Lower lobe of right lung (tissue), 2 donors: Measurements from ENCODE around the gene ZNF488. TPM values are rescaled to one million over a fixed set of nuclear protein-coding genes. Genes with fewer than 3 reads are reported as not detected.

Experiments
- ATAC-seq, 2 donors: fragments of 200-7000 bp; cut with Tn5 transposase; one replicate each; pipeline ENCODE4 v1.9.1; 2020 to 2022; ENCODE audit warnings: mild to moderate bottlenecking in 2 of 2, moderate library complexity in 2 of 2
- DNase-seq: peaks from one replicate; pipeline ENCODE4 v3.0.0-alpha.2; 2020
- H3K27ac ChIP-seq: fragments of 200-600 bp; one replicate; pipeline ENCODE4 v1.8.0; 2022
- H3K27me3 ChIP-seq: fragments of 200-600 bp; one replicate; pipeline ENCODE4 v1.8.0; 2022; ENCODE audit warnings: low read depth
- H3K36me3 ChIP-seq: fragments of 200-600 bp; one replicate; pipeline ENCODE4 v1.8.0; 2022; ENCODE audit warnings: mild to moderate bottlenecking
- H3K4me1 ChIP-seq: fragments of 200-600 bp; one replicate; pipeline ENCODE4 v1.8.0; 2022
- H3K4me3 ChIP-seq: fragments of 200-600 bp; one replicate; pipeline ENCODE4 v1.8.0; 2022; ENCODE audit warnings: mild to moderate bottlenecking
- H3K9me3 ChIP-seq: fragments of 200-600 bp; one replicate; pipeline ENCODE4 v1.8.0; 2022
- CTCF ChIP-seq: fragments of 200-600 bp; IDR thresholded peaks from one replicate; pipeline ENCODE4 v1.8.0; 2022; ENCODE audit warnings: antibody characterized with exemption, mild to moderate bottlenecking
- intact Hi-C: fragments of 100-400 bp; cut with DNase I; formaldehyde crosslinking; loops from one replicate; pipeline ENCODE4 v1.11.0; 2022
- total RNA-seq: library from RNA; stranded (reverse); fragmentation: NEBNext Ultra II Directional; extraction: Animal tissue kit (Norgen Biotek cat#: 25700); gene quantifications from one replicate; pipeline ENCODE4 v1.2.1, GENCODE V29; 2021
- donor health status: DM: no; HTN: yes; CAD: no; lungs with severe emphysema.

ZNF488 gene
- total RNA-seq, 1 donor from 2014 or later, result 0.38 TPM

GRCh38 chr10:47350671-47351640 is 33.1 kb downstream of the ZNF488 start:
- no peak overlapping the region for H3K27ac ChIP-seq
- ATAC-seq (no peak), DNase-seq (no peak)
- no peak for TF ChIP-seq CTCF
- H3K9me3 ChIP-seq, result no peaks in the 10 kb centered on the region
- intact Hi-C loops, result no loop called here
- no peak overlapping the region for H3K4me3 ChIP-seq
- no peaks in the 10 kb centered on the region for H3K4me1 ChIP-seq
- H3K36me3 ChIP-seq, result no peaks in the 10 kb centered on the region
- no peaks in the 10 kb centered on the region for H3K27me3 ChIP-seq

DNA sequence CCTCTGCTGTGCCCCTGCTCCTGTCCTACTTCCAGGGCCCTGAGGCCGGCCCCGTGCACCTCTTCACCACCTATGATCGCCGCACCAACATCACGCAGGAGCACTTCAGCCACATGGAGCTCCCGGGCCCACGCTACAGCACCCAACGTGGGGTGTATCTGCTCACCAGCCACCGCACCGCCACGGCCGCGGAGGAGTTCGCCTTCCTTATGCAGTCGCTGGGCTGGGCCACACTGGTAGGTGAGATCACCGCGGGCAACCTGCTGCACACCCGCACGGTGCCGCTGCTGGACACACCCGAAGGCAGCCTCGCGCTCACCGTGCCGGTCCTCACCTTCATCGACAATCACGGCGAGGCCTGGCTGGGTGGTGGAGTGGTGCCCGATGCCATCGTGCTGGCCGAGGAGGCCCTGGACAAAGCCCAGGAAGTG is 34.1 kb downstream of the ZNF488 start:
- DNase-seq, result no peak
- TF ChIP-seq CTCF, result no peak
- H3K9me3 ChIP-seq, result no peaks in the 10 kb centered on the region
- H3K4me3 ChIP-seq, result no peak overlapping the region
- H3K27me3 ChIP-seq, result no peaks in the 10 kb centered on the region
- no peak overlapping the region for H3K27ac ChIP-seq
- ATAC-seq, result no peak
- H3K36me3 ChIP-seq, result no peaks in the 10 kb centered on the region
- H3K4me1 ChIP-seq, result no peaks in the 10 kb centered on the region
- intact Hi-C loops, result no loop called here

DNA sequence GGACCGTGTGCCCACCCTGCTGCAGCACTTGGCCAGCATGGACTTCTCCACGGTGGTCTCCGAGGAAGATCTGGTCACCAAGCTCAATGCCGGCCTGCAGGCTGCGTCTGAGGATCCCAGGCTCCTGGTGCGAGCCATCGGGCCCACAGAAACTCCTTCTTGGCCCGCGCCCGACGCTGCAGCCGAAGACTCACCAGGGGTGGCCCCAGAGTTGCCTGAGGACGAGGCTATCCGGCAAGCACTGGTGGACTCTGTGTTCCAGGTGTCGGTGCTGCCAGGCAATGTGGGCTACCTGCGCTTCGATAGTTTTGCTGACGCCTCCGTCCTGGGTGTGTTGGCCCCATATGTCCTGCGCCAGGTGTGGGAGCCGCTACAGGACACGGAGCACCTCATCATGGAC is 34.6 kb downstream of the ZNF488 start:
- intact Hi-C loops, result no loop called here
- H3K4me3 ChIP-seq, result no peak overlapping the region

DNA sequence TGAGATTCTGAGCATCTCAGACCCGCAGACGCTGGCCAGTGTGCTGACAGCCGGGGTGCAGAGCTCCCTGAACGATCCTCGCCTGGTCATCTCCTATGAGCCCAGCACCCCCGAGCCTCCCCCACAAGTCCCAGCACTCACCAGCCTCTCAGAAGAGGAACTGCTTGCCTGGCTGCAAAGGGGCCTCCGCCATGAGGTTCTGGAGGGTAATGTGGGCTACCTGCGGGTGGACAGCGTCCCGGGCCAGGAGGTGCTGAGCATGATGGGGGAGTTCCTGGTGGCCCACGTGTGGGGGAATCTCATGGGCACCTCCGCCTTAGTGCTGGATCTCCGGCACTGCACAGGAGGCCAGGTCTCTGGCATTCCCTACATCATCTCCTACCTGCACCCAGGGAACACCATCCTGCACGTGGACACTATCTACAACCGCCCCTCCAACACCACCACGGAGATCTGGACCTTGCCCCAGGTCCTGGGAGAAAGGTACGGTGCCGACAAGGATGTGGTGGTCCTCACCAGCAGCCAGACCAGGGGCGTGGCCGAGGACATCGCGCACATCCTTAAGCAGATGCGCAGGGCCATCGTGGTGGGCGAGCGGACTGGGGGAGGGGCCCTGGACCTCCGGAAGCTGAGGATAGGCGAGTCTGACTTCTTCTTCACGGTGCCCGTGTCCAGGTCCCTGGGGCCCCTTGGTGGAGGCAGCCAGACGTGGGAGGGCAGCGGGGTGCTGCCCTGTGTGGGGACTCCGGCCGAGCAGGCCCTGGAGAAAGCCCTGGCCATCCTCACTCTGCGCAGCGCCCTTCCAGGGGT is 35.2 kb downstream of the ZNF488 start:
- Histone ChIP-seq H3K36me3 (no peaks in the 10 kb centered on the region), H3K27ac (no peak overlapping the region), H3K4me1 (no peaks in the 10 kb centered on the region), H3K27me3 (no peaks in the 10 kb centered on the region), H3K9me3 (no peaks in the 10 kb centered on the region), H3K4me3 (no peak overlapping the region)
- intact Hi-C loops, result no loop called here
- TF ChIP-seq CTCF, result no peak
- ATAC-seq, result peak in 1 of 2 donors; percentile 5
- DNase-seq, result no peak

More for the DNA sequence above, 34.6 kb downstream of the ZNF488 start:
- Histone ChIP-seq H3K27me3 (no peaks in the 10 kb centered on the region), H3K4me1 (no peaks in the 10 kb centered on the region), H3K9me3 (no peaks in the 10 kb centered on the region), H3K36me3 (no peaks in the 10 kb centered on the region), H3K27ac (no peak overlapping the region)
- DNase-seq (no peak), ATAC-seq (no peak)
- no peak for TF ChIP-seq CTCF

GRCh38 chr10:47348138-47348651 is 35.9 kb downstream of the ZNF488 start, which contains the start of gene RBP3:
TSS of gene RBP3 (plus strand) at chr10:47348363. CDS start at chr10:47348485, 122 bp downstream.
- Histone ChIP-seq H3K27me3 (no peaks in the 10 kb centered on the region), H3K9me3 (no peaks in the 10 kb centered on the region), H3K4me3 (no peak within 1 kb of the TSS), H3K4me1 (no peaks in the 10 kb centered on the region), H3K36me3 (no peaks in the 10 kb centered on the region), H3K27ac (no peak within 1 kb of the TSS)
- intact Hi-C loops, result no loop called here
- no peak for ATAC-seq
- no peak for TF ChIP-seq CTCF
- no peak for DNase-seq
